GM18873 (cell line): ENCODE data around the gene DYNC2H1.

Experiments used
- ATAC-seq: cut with Tn5 transposase; IDR thresholded peaks from one replicate; pipeline ENCODE4 v1.9.1; 2021; ENCODE audit warnings: mild to moderate bottlenecking, moderate library complexity, moderate number of reproducible peaks; ENCODE audit not compliant: unreplicated experiment, low FRiP score

The DYNC2H1 gene

DNA sequence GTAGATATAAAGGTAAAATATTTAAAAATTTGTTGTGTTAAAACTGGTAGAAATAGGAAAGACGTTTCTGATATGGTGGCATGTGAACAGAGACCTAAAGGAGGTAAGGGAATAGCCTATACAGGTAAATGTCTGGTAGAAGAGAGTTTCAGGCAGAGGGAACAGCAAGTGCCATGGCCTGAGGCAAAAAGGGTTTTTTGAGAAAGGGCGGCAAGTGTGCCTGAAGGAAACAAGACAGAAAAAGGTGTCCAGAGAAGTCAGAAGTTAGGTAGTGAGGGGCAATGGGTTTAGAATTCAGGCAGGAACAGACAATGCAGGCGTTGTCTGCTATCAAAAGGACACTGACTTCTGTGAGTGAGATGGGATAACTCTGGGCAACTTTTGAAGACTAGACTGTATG, 339.7 kb downstream of the DYNC2H1 start:
- ATAC-seq, result no peak

DNA sequence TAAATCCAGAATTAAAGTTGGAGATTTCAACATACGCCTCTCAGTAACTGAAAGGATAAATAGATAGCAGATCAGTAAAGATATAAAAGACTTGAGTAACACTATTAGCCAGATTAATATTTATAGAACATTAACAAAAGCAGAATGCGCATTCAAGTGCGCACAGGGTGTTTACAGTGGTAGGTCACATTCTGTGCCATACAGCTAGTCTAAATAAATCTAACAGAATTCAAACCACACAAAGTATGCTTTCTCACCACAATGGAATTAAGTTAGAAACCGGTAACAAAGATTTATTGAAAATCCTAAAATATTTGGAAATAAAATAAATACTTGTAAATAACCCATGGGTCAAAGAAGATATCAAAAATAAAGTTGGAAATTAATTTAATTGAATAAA, 341.0 kb downstream of the DYNC2H1 start:
- ATAC-seq, result no peak

- no peak for ATAC-seq
Observed at GRCh38 chr11:103453126-103453525, 343.9 kb downstream of the DYNC2H1 start.

DNA sequence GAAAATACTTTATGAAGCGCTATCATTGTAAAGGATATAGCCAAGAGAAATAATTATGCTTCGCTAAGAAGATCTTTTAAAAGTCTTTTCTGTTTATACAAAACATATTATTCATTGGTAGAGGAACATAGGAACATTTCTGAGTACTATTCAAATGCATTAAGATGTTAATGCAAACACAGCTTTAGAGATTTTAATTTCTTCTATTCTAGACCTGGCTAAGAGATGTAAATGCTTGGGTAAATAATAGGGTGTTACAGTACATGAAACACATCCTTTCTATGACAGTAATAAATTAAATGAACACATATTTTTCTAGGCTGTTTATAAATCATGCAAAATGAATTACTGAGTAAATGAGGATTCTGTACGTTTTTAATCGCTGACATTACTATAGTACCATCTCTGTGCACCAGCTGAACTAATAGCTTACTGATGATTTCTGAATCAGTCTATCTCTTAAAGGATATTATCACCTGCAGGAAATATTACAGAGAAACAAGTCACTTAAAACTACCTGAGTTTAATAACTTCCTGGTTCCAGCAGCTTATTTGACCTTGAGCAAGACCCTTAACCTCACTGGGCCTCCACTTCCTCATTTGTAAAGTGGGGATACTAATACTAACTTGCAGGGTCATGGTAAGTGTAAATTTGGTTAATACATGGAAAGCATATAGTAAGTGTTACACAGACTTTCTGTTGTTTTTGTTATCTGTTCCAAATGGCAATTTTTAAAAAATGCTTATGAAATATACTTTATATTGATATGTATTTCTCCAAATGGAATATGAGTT, 344.9 kb downstream of the DYNC2H1 start:
- ATAC-seq, result no peak

DNA sequence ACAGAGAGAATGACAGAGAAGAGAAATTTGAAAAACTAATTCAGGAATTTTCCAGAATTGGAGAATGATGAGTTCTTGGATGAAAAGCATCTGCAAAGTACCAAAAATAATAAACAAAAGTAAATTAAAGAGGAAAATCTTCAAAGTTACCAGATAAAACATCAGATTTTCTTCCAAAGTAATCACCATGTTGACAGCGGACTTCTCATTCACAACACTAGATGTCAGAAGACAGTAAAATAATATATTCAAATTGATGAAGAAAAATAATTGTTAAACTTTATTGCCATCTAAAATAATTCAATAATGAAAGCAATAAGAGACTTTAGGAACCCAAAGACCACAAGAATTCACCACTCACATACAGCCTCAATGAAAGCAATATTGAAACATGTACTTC, 355.2 kb downstream of the DYNC2H1 start:
- ATAC-seq, result no peak

- no peak for ATAC-seq
Observed at GRCh38 chr11:103465555-103466140, 356.4 kb downstream of the DYNC2H1 start.

- ATAC-seq, result no peak
Observed at GRCh38 chr11:103471546-103471945, 362.3 kb downstream of the DYNC2H1 start.

- no peak for ATAC-seq
Observed at GRCh38 chr11:103476874-103477273, 367.6 kb downstream of the DYNC2H1 start.

- ATAC-seq, result no peak
Observed at GRCh38 chr11:103480421-103480820, 371.2 kb downstream of the DYNC2H1 start.

DNA sequence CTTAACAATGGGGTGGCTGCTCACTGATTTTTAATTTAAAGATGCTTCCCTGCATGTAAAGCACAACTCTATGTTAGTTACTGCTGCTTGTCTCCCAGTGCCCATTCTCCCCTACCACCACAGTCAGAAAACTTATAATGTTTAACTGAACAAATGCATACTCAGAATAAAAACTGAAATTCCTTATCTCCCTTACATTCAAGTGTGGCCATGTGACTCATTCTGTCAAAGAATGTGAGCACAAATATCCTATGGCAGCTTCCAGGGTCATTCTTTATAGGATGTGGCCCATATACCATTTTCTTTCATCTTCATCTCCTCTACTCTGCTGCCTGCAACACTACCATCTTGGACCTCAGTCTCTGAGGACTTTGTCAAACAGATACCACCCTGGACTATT, 374.8 kb downstream of the DYNC2H1 start:
- ATAC-seq, result no peak

DNA sequence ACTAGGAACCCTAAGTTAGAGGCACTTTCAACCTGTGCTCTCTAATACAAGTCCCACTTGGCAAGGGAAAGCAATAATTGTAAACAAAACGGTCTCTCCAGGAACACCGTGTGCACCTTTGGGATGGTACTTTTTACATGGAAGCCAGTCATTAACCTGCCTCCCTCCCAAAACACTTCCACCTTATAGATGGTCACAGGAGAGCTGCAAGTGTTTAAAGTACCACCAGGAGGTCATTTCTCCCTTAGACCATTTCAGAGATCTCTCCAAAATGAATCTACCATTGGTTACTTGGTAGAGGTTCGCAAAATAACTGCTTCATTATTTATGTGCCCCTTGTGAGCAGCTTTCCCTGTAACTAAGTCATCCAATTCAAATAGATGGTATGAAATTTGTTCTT, 375.3 kb downstream of the DYNC2H1 start:
- ATAC-seq, result no peak

GRCh38 chr11:103486604-103487003, 377.4 kb downstream of the DYNC2H1 start:
- no peak for ATAC-seq

DNA sequence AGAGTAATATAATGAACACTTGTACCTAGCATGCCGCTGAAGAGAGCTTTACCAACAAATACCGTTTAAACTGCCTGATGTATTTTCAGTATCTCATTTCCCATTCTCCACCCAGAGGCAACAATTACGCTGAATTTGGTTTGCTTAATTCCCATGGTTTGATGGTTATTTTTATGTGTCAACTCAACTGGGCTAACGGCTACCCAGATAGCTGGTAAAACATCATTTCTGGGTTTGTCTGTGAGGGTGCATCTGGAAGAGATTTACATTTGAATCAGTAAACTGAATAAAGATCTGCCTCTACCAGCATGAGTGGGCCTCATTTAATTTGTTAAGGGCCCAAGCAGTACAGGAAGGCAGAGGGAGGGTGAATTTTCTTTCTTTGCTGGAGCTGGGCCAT, 377.9 kb downstream of the DYNC2H1 start:
- no peak for ATAC-seq

DNA sequence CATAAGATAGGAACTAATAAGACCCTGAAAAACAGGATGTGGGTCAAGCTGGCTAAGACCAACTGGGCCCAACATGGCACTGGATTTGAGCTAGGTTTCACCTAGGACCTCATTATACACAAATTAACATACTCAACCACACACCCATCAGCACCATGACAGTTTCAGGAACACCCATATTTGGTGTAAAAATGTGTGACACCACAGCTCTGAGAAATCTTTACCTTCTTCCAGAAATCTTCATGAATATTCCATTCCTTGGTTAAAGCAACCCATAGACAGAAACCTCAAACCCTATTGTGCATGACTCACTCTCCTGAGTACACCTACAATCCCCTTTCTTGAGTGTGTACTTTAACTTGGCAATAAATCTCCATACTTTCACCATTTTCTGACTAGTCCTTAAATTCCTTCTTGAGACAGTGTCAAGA, 378.8 kb downstream of the DYNC2H1 start:
- ATAC-seq, result no peak

DNA sequence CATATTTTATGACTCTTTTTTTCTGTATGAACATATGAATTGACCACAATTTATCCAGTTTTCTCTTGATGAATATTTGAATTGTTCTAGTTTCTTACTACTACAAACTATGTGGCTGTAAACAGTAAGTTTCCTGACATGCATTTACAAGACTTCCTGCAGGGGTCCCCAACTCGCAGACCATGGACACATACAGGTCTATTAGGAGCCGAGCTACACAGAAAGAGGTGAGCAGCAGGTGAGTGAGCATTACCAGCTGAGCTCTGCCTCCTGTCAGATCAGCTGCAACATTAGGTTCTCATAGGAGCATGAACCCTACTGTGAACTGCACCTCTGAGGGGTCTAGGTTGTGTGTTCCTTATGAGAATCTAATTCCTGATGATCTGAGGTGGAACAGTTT, 379.4 kb downstream of the DYNC2H1 start:
- no peak for ATAC-seq

GRCh38 chr11:103491777-103492176, 382.6 kb downstream of the DYNC2H1 start:
- no peak for ATAC-seq

GRCh38 chr11:103494491-103494890, 385.3 kb downstream of the DYNC2H1 start:
- no peak for ATAC-seq

GRCh38 chr11:103497268-103497667, 388.0 kb downstream of the DYNC2H1 start:
- ATAC-seq, result no peak

DNA sequence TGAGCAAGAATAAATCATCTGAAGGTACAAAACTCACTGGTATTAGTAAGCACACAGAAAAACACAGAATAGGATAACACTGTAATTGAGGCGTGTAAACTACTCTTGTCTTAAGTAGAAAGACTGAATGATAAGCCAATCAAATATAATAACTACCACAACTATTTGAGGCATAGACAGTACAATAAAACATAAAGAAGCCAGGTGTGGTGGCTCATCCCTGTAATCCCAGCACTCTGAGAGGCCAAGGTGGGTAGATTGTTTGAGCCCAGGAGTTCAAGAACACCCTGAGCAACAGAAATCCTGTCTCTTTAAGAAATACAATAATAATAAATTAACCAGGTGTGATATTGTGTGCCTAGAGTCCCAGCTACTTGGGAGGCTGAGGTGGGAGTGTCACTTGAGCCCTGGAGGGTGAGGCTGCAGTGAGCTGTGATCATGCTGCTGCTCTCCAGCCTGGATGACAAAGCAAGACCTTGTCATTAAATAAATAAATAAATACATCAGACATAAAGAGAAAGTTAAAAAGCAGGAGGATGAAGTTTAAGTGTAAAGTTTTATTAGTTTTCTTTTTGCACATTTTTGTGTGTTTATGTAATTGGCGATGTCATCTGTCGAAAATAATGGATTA, 390.6 kb downstream of the DYNC2H1 start:
- no peak for ATAC-seq

DNA sequence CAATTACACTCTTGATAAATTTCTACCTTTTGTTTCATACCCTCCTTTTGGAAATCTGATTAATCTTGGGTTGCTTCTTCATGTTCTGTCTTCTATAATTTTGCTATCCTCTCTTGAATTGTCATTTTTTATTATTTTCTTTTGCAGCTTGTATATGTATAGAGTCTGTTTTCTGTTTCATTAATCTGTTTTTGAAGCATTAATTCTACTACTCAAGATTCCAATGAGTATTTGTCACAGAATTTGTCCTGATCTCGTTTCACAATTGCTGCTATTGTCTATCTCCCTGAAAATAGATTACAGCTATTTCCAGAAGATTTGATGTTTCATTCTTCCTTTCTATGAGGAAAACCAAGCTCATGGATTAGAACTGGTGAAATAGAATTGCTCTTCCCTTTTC, 406.1 kb downstream of the DYNC2H1 start:
- ATAC-seq, result no peak

DNA sequence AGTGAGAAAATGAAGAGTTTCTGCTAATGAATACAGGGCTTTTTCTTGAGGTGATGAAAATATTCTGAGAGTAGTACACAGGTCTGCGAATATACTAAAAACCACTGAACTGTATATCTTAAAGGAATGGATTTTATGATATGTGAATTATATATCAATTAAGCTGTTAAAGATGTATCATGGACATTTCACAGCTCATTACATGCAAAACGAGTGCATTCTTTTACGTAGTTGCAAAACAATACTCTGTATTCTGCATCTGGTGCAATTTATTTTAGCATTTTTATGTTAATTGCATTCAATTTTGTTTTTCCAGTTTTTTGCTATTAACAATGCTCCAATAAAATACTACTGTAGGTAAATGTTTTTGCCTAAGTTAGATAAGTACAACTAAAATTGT, 411.6 kb downstream of the DYNC2H1 start:
- ATAC-seq, result no peak

DNA sequence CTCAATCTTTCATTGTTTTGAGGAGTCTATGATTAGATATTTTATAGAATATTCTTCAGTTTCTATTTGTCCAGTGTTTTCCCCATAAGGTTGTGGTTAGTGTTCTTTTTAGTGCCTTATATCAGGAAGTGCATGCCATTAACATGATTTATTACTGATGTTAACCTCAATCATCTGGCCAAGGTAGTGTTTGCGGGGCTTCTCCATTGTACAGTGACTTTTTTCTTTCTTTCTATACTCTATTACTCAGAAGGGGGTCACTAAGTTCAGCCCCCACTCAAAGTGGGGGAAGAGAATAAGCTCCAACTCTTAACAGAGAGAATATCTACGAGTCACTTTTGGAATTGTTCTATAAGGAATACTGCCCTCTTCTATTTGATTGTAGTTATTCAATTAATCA, 415.8 kb downstream of the DYNC2H1 start:
- no peak for ATAC-seq
